Neural cell (in vitro differentiated cells): ENCODE measurements around the gene SNX27.

Experiments
- EP300 ChIP-seq: fragments of 450-650 bp; conservative IDR thresholded peaks from 2 replicates; pipeline ENCODE4 v1.6.1; 2014; ENCODE audit warnings: antibody characterized with exemption, mild to moderate bottlenecking, moderate library complexity; ENCODE audit not compliant: poor library complexity, severe bottlenecking
- EZH2 ChIP-seq: fragments of 200-600, 300-800 bp; shearing (Covaris generic), sonication (generic); IDR thresholded peaks from 2 replicates; pipeline ENCODE4 v1.6.1; 2014; ENCODE audit warnings: antibody characterized with exemption, low read length, borderline replicate concordance, mild to moderate bottlenecking; ENCODE audit not compliant: insufficient read depth, poor library complexity, severe bottlenecking
- MXI1 ChIP-seq: fragments of 450-650 bp; conservative IDR thresholded peaks from 2 replicates; pipeline ENCODE4 v1.6.1; 2014; ENCODE audit warnings: antibody characterized with exemption, mild to moderate bottlenecking; ENCODE audit not compliant: poor library complexity, severe bottlenecking
- POLR2AphosphoS5 ChIP-seq: IDR thresholded peaks from 2 replicates; pipeline ENCODE4 v1.6.1; 2012
- RAD21 ChIP-seq: fragments of 450-650 bp; conservative IDR thresholded peaks from 2 replicates; pipeline ENCODE4 v1.6.1; 2014; ENCODE audit warnings: antibody characterized with exemption, mild to moderate bottlenecking, moderate library complexity
- SMC3 ChIP-seq: fragments of 450-650 bp; conservative IDR thresholded peaks from 2 replicates; pipeline ENCODE4 v1.6.1; 2014; ENCODE audit warnings: antibody characterized with exemption, mild to moderate bottlenecking, moderate library complexity; ENCODE audit not compliant: poor library complexity
- TAF1 ChIP-seq: IDR thresholded peaks from 2 replicates; pipeline ENCODE4 v1.6.1; 2012; ENCODE audit warnings: low read depth
- TF ChIP-seq, protein P1 (sequence below): fragments of 450-650 bp; IDR thresholded peaks from 2 replicates; pipeline ENCODE4 v1.5.1; 2014; ENCODE audit warnings: antibody characterized with exemption, mild to moderate bottlenecking, moderate library complexity; ENCODE audit not compliant: poor library complexity, severe bottlenecking
- TF ChIP-seq, protein P2 (sequence below): IDR thresholded peaks from 2 replicates; pipeline ENCODE4 v1.6.1; 2012; ENCODE audit warnings: borderline replicate concordance

DNA sequence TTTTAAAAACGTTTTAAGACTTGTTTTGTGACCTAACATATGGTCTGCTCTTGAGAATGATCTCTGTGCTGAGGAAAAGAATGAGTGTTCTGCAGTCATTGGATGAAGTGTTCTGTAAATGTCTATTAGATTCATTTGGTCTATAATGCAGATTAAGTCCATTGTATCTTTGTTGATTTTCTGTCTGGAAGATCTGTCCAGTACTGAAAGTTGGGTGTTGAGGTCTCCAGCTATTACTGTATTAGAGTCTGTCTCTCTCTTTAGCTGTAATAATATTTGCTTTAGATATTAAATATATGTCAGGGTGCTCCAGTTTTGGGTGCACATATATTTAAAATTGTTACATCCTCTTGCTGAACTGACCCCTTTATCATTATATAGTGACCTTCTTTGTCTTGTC lies 61.6 kb downstream of the SNX27 start:
- TF ChIP-seq MXI1 (no peak), EP300 (no peak), RAD21 (no peak), EZH2 (no peak), SMC3 (no peak), POLR2AphosphoS5 (no peak), TAF1 (no peak)
- TF ChIP-seq, protein P1, sequence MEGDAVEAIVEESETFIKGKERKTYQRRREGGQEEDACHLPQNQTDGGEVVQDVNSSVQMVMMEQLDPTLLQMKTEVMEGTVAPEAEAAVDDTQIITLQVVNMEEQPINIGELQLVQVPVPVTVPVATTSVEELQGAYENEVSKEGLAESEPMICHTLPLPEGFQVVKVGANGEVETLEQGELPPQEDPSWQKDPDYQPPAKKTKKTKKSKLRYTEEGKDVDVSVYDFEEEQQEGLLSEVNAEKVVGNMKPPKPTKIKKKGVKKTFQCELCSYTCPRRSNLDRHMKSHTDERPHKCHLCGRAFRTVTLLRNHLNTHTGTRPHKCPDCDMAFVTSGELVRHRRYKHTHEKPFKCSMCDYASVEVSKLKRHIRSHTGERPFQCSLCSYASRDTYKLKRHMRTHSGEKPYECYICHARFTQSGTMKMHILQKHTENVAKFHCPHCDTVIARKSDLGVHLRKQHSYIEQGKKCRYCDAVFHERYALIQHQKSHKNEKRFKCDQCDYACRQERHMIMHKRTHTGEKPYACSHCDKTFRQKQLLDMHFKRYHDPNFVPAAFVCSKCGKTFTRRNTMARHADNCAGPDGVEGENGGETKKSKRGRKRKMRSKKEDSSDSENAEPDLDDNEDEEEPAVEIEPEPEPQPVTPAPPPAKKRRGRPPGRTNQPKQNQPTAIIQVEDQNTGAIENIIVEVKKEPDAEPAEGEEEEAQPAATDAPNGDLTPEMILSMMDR = no peak
- TF ChIP-seq, protein P2, sequence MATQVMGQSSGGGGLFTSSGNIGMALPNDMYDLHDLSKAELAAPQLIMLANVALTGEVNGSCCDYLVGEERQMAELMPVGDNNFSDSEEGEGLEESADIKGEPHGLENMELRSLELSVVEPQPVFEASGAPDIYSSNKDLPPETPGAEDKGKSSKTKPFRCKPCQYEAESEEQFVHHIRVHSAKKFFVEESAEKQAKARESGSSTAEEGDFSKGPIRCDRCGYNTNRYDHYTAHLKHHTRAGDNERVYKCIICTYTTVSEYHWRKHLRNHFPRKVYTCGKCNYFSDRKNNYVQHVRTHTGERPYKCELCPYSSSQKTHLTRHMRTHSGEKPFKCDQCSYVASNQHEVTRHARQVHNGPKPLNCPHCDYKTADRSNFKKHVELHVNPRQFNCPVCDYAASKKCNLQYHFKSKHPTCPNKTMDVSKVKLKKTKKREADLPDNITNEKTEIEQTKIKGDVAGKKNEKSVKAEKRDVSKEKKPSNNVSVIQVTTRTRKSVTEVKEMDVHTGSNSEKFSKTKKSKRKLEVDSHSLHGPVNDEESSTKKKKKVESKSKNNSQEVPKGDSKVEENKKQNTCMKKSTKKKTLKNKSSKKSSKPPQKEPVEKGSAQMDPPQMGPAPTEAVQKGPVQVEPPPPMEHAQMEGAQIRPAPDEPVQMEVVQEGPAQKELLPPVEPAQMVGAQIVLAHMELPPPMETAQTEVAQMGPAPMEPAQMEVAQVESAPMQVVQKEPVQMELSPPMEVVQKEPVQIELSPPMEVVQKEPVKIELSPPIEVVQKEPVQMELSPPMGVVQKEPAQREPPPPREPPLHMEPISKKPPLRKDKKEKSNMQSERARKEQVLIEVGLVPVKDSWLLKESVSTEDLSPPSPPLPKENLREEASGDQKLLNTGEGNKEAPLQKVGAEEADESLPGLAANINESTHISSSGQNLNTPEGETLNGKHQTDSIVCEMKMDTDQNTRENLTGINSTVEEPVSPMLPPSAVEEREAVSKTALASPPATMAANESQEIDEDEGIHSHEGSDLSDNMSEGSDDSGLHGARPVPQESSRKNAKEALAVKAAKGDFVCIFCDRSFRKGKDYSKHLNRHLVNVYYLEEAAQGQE = no peak
